ENCODE measurements around the gene OR8D4.
"Not testable (repeated sequence)": the region's sequence is repeated elsewhere in the genome, so short reads cannot be mapped to it uniquely, and the experiment has no call there.

Gene OR8D4

GRCh38 chr11:123901867-123902266 lies at the start of gene OR8D4:
Gene OR8D4 (plus strand): TSS chr11:123902167. CDS start chr11:123906432, 4,265 bp downstream.
- no peak within 1 kb of the TSS for H3K4me3 ChIP-seq (ENCODE audit: control insufficient read depth, low read depth, low read length)
- TF ChIP-seq CTCF (conservative IDR thresholded peaks at IDR 0.05; ENCODE audit: control insufficient read depth, insufficient read depth, low read depth, low read length) = no peak
- no peak for DNase-seq (ENCODE audit: low read depth)

- no peak for DNase-seq (ENCODE audit: low read depth)
- TF ChIP-seq CTCF (conservative IDR thresholded peaks at IDR 0.05; ENCODE audit: control insufficient read depth, insufficient read depth, low read depth, low read length) = no peak
- H3K4me3 ChIP-seq (ENCODE audit: control insufficient read depth, low read depth, low read length) = no peak overlapping the region
Measured at GRCh38 chr11:123852321-123852720, 49.6 kb upstream of the OR8D4 start.

GRCh38 chr11:123853038-123853437 lies 48.9 kb upstream of the OR8D4 start:
- no peak for TF ChIP-seq CTCF (conservative IDR thresholded peaks at IDR 0.05; ENCODE audit: control insufficient read depth, insufficient read depth, low read depth, low read length)
- no peak for DNase-seq (ENCODE audit: low read depth)
- no peak overlapping the region for H3K4me3 ChIP-seq (ENCODE audit: control insufficient read depth, low read depth, low read length)

GRCh38 chr11:123856444-123856843 lies 45.5 kb upstream of the OR8D4 start:
- TF ChIP-seq CTCF (conservative IDR thresholded peaks at IDR 0.05; ENCODE audit: control insufficient read depth, insufficient read depth, low read depth, low read length) = no peak
- DNase-seq (ENCODE audit: low read depth) = no peak
- no peak overlapping the region for H3K4me3 ChIP-seq (ENCODE audit: control insufficient read depth, low read depth, low read length)

- DNase-seq (ENCODE audit: low read depth) = no peak
- H3K4me3 ChIP-seq (ENCODE audit: control insufficient read depth, low read depth, low read length) = no peak overlapping the region
- no peak for TF ChIP-seq CTCF (conservative IDR thresholded peaks at IDR 0.05; ENCODE audit: control insufficient read depth, insufficient read depth, low read depth, low read length)
Measured at GRCh38 chr11:123859731-123860130, 42.2 kb upstream of the OR8D4 start.

GRCh38 chr11:123865293-123865692 lies 36.7 kb upstream of the OR8D4 start:
- H3K4me3 ChIP-seq (ENCODE audit: control insufficient read depth, low read depth, low read length); DNase-seq (ENCODE audit: low read depth): not testable (repeated sequence)

- not testable (repeated sequence) for H3K4me3 ChIP-seq (ENCODE audit: control insufficient read depth, low read depth, low read length); DNase-seq (ENCODE audit: low read depth)
Measured at GRCh38 chr11:123867795-123868194, 34.2 kb upstream of the OR8D4 start.

- no peak for TF ChIP-seq CTCF (conservative IDR thresholded peaks at IDR 0.05; ENCODE audit: control insufficient read depth, insufficient read depth, low read depth, low read length)
- no peak overlapping the region for H3K4me3 ChIP-seq (ENCODE audit: control insufficient read depth, low read depth, low read length)
- no peak for DNase-seq (ENCODE audit: low read depth)
Measured at GRCh38 chr11:123880912-123881311, 21.1 kb upstream of the OR8D4 start.

Data from fibroblast of mammary gland (primary cell).